Measurements from ENCODE around the gene CCDC88C. TPM values are rescaled to one million over a fixed set of nuclear protein-coding genes. Genes with fewer than 3 reads are reported as not detected.

Gene CCDC88C
- total RNA-seq, 1 donor from 2014 or later = 44.6 TPM

DNA sequence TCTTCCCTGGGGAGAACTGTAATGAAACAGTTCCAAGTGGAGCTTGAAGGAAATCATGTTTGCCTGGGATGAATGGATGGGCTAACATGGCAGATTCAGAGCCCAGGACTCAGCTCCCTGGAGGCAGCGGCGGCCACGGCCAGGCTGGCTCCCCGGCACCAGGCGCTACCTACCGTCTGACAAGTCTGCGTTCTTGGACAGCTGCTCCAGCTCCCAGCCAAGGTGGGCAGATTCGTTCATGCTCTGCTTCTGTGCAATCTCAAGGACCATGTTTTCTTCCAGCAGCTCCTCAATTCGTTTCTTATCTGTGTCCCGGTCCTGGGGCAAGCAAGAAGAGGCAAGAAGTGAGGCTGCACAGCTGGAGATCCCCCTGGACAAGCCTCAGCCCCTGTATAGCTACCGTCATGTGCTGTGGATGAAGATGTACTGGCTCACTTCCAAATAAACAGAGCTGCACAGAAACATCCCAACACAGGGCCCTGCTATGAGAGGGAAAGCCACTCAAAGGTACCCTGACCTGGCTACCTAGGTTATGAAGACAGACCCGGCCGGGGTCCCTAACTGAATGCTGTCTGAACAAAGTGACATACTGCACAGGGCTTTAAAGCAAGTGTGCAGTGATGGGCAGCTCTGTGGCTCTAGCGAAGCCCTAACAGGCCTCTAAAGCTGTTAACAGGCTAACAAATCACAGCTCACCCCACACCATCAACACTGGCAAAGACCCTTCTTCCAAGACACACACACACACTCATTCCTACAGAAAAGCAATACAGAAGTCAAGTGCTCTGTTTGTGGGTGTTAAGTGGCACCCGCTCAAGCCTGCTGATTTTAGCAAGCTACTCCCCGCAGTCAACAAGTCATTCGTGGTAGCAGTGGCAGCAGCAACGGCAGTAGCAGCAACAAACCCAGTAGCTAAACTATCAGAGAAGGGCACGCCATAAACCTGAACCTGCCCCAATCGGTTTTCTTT is 92.7 kb downstream of the CCDC88C start:
- Mint-ChIP-seq H3K4me3 (no peak overlapping the region), H3K27me3 (ENCODE audit: low read depth) (no peaks in the 10 kb centered on the region), H3K27ac (ENCODE audit: unreplicated experiment) (peak overlapping the region; percentile 16), H3K4me1 (peaks cover 42% of the 10 kb centered on the region), H3K9me3 (no peaks in the 10 kb centered on the region), H3K36me3 (ENCODE audit: low read depth) (no peaks in the 10 kb centered on the region)
- no peak for TF ChIP-seq CTCF (conservative IDR thresholded peaks at IDR 0.05)
- no peak for DNase-seq (ENCODE audit: low read depth, low spot score)

DNA sequence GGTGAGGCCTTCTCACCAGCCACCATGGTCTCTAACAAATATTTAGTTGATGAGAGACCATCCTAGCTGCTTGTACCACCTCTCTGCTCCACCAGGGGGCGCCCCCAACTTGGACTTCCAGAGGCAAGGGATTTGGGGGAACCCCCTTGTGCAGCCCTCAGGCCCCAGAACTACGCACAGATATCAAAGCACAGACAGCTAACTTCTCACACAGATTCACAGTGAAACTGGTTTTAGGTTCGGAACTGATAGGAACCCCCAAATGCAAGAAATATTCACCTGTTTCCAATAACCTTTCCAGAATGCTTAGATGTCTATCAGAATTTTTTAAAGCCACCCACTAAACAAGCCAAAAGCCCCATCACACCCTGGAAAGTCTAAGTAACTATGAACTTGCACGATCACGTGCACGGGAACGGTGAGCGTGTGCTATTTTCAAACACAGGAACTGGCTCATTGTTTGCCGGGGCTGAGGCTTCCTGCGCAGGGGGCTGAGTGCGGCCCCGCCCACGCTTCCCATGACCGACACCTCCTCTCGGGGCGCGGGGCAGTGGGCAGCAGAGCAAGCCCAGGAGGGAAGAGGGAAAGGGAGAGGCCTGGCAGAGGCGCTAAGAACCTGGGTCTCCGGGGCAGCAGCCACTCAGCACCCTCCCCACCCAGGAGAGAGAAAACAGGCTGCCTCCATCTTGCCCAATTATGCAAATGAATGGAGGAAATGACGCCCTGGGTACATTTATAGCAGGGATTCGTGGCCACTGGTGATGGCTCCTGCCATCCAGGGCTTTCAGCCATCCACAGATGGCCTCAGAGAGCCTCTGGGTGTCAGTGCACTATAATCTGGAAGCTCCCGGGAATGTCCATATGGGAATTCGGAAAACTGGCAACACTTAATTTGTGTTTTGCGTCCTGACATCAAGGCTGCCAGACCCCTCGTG is 93.7 kb downstream of the CCDC88C start:
- H3K9me3 Mint-ChIP-seq = no peaks in the 10 kb centered on the region
- TF ChIP-seq CTCF (conservative IDR thresholded peaks at IDR 0.05) = peak; percentile 99
- peaks cover 32% of the 10 kb centered on the region for H3K4me1 Mint-ChIP-seq
- DNase-seq (ENCODE audit: low read depth, low spot score) = peak; percentile 79
- H3K4me3 Mint-ChIP-seq = peak overlapping the region; percentile 40
- no peaks in the 10 kb centered on the region for H3K36me3 Mint-ChIP-seq (ENCODE audit: low read depth)
- no peaks in the 10 kb centered on the region for H3K27me3 Mint-ChIP-seq (ENCODE audit: low read depth)
- H3K27ac Mint-ChIP-seq (ENCODE audit: unreplicated experiment) = peak overlapping the region; percentile 81

- H3K4me1 Mint-ChIP-seq = peaks cover 24% of the 10 kb centered on the region
- H3K36me3 Mint-ChIP-seq (ENCODE audit: low read depth) = no peaks in the 10 kb centered on the region
- no peak for DNase-seq (ENCODE audit: low read depth, low spot score)
- no peak for TF ChIP-seq CTCF (conservative IDR thresholded peaks at IDR 0.05)
- no peaks in the 10 kb centered on the region for H3K27me3 Mint-ChIP-seq (ENCODE audit: low read depth)
- H3K4me3 Mint-ChIP-seq = no peak overlapping the region
- H3K27ac Mint-ChIP-seq (ENCODE audit: unreplicated experiment) = no peak overlapping the region
- no peaks in the 10 kb centered on the region for H3K9me3 Mint-ChIP-seq
Measured at GRCh38 chr14:91323031-91323430, 94.6 kb downstream of the CCDC88C start.

DNA sequence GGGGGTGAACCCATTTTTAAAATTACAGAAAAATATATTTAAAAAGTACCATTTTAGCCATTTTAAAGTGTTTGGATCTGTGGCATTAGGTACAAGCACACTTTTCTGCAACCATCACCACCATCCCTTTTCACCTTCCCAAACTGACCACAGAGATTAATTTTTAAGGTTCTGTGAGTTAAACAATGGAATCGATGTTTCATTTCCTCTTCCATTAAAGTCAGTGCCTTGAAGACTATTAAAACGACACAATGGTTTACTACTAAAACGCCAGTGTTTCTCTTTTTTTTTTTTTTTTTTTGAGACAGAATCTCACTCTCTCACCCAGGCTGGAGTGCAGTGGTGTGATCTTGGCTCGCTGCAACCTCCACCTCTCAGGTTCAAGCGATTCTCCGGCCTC is 95.0 kb downstream of the CCDC88C start:
- H3K9me3 Mint-ChIP-seq = no peaks in the 10 kb centered on the region
- no peak overlapping the region for H3K4me3 Mint-ChIP-seq
- peaks cover 20% of the 10 kb centered on the region for H3K4me1 Mint-ChIP-seq
- TF ChIP-seq CTCF (conservative IDR thresholded peaks at IDR 0.05) = no peak
- no peaks in the 10 kb centered on the region for H3K27me3 Mint-ChIP-seq (ENCODE audit: low read depth)
- H3K27ac Mint-ChIP-seq (ENCODE audit: unreplicated experiment) = no peak overlapping the region
- no peaks in the 10 kb centered on the region for H3K36me3 Mint-ChIP-seq (ENCODE audit: low read depth)
- DNase-seq (ENCODE audit: low read depth, low spot score) = no peak

- Mint-ChIP-seq H3K36me3 (ENCODE audit: low read depth) (peaks cover 11% of the 10 kb centered on the region), H3K27ac (ENCODE audit: unreplicated experiment) (no peak overlapping the region), H3K9me3 (peaks cover under 1% of the 10 kb centered on the region), H3K27me3 (ENCODE audit: low read depth) (no peaks in the 10 kb centered on the region), H3K4me3 (no peak overlapping the region), H3K4me1 (peaks cover 10% of the 10 kb centered on the region)
- no peak for TF ChIP-seq CTCF (conservative IDR thresholded peaks at IDR 0.05)
- DNase-seq (ENCODE audit: low read depth, low spot score) = no peak
Measured at GRCh38 chr14:91321131-91321530, 96.5 kb downstream of the CCDC88C start.

All from neural crest cell (in vitro differentiated cells).